KOPT-K1 (cell line): ENCODE measurements around the gene SCN4B.

Experiments
- H3K27ac ChIP-seq: fragments of 200-600 bp; sonication (generic); 2 replicates; pipeline ENCODE4 v1.5.1; 2016; ENCODE audit warnings: antibody characterized with exemption, mild to moderate bottlenecking, low read depth, low read length; ENCODE audit not compliant: poor library complexity, severe bottlenecking
- H3K36me3 ChIP-seq: fragments of 200-600 bp; sonication (generic); 2 replicates; pipeline ENCODE4 v1.5.1; 2017; ENCODE audit warnings: antibody characterized with exemption, mild to moderate bottlenecking, low read length, moderate library complexity; ENCODE audit not compliant: insufficient read depth
- H3K9me3 ChIP-seq: fragments of 200-600 bp; sonication (generic); 2 replicates; pipeline ENCODE4 v1.5.1; 2017; ENCODE audit warnings: antibody characterized with exemption, low read length, mild to moderate bottlenecking; ENCODE audit not compliant: insufficient read depth, poor library complexity, severe bottlenecking

Gene SCN4B

DNA sequence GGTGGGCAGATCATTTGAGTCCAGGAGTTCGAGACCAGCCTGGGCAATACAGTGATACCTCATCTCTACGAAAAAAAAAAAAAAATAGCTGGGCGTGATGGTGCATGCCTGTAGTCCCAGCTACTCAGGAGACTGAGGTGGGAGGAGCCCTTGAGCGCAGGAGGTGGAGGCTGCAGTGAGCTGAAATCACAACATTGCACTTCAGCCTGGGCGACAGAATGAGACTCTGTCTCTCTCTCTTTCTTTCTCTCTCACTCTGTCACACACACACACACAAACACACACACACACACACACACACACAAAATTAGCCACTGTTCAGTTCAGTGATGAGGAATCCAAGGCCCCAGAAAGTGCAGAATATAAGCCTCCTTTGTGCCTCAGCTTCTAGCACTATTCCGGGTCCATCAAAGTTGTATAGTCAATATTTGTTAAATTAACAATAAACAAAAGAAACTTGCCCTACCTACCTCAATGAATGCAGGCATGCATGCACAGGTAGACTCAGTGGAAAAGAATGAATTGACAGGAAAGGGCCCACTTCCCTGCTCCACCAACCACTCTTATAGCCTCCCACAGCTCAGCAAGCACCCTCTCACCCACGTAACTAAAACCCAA is 62.0 kb downstream of the SCN4B start:
- no peaks in the 10 kb centered on the region for H3K36me3 ChIP-seq
- H3K9me3 ChIP-seq: peaks cover 26% of the 10 kb centered on the region
- H3K27ac ChIP-seq: no peak overlapping the region

GRCh38 chr11:118088531-118088930 is 64.1 kb downstream of the SCN4B start:
- Histone ChIP-seq H3K9me3 (peaks cover 26% of the 10 kb centered on the region), H3K27ac (no peak overlapping the region), H3K36me3 (no peaks in the 10 kb centered on the region)

DNA sequence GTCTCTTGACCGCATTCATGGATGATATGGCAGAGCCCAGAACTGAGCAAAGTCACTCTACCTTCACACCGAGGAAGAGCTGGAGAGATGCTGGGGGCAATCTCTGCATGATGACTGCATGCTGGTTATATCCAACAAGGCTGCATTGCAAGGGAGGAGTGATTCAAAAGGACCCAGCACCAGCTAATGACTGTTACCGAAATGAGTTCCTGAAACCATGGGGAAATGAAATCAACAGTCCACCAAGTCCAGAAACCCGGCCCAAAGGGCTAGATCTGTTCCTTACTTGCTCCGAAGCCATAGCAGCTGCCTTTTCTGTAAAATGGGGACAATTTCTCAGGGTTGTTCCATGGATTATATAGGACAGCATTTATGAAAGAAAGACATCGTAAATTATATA is 64.7 kb downstream of the SCN4B start:
- Histone ChIP-seq H3K27ac (no peak overlapping the region), H3K36me3 (no peaks in the 10 kb centered on the region), H3K9me3 (peaks cover 26% of the 10 kb centered on the region)

DNA sequence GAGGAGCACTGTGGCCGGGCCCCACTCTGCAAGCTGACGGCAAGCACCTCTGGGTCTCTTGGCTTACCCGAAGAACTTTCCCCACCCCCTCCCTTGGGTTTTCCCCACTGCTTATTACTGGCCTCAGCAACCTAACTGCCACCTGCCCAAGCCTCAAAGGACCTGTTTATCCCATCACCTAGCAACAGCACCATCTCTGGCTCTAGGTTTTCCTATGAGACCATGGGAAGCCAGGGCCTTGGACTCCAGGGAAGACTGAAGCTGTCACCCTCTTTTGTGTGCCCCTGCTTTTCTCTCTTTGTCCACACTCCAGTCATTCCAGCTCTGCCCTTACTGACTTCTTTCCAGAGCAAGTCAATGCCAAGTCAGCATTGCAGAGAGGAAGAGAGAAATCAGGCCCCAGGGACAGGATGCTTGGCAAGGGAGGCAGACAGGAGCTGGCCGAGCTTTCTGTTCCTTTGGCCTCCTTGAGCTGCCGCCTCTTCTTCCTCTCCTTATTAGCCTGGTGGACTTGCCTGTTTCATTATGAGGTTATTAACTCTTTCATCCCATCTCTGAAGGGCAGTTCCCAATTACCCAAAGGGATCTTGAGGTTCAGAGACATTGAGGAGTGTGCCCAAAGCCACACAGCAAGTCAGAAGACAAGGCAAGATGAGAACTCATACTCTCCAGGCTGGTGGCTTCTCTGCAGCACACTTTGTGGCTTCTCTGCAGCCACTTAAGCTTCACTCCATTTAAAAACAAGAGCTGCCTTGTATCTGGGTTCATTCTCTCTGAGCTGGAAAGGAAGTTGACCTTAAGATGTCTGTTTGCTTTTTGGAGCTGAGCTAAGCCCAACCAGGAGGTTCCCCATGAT is 65.5 kb downstream of the SCN4B start, which contains the start of gene SMIM35:
Gene SMIM35 (minus strand): TSS at position 51 of the 856 bp plus-strand sequence. CDS start 206 bp downstream, outside the sequence.
- no peak within 1 kb of the TSS for H3K27ac ChIP-seq
- H3K9me3 ChIP-seq: peaks cover 26% of the 10 kb centered on the region
- no peaks in the 10 kb centered on the region for H3K36me3 ChIP-seq

- Histone ChIP-seq H3K36me3 (no peaks in the 10 kb centered on the region), H3K9me3 (peaks cover 26% of the 10 kb centered on the region), H3K27ac (no peak overlapping the region)
Observed at GRCh38 chr11:118084656-118085055, 68.0 kb downstream of the SCN4B start.

- H3K27ac ChIP-seq: no peak overlapping the region
- peaks cover 25% of the 10 kb centered on the region for H3K9me3 ChIP-seq
- no peaks in the 10 kb centered on the region for H3K36me3 ChIP-seq
Observed at GRCh38 chr11:118084247-118084646, 68.4 kb downstream of the SCN4B start.
